Naive thymus-derived CD8-positive, alpha-beta T cell (primary cell): ENCODE data around the gene BBS2. TPM values are rescaled to one million over a fixed set of nuclear protein-coding genes. Genes with fewer than 3 reads are reported as not detected.

Source experiments
- ATAC-seq, 2 donors: fragments of 150-1000 bp; cut with Tn5 transposase in 1 of 2; sonication (Bioruptor Pico), chemical (Tn5 transposase) in 1 of 2; 1 replicate in 1 of 2; 2 replicates in 1 of 2; pipeline ENCODE4 v1.10.0; 2021; ENCODE audit warnings: mild to moderate bottlenecking in 2 of 2, moderate library complexity in 2 of 2
- POLR2A ChIA-PET: fragments of 350-600 bp; sonication (Branson Sonifier 250); formaldehyde crosslinking; loops from one replicate; lab custom pipeline; 2021; ENCODE audit warnings: antibody characterized with exemption; lab: Charles Lee
- DNase-seq, 10 donors: peaks; one replicate each; pipeline versions ENCODE4 v3.0.0 to v3.0.0-alpha.2; 2020 to 2022
- H3K27ac Mint-ChIP-seq, 10 donors: one replicate each; pipeline ENCODE4 v1.8.0; 2020 to 2022; ENCODE audit warnings: mild to moderate bottlenecking in 10 of 10, mixed read lengths in 10 of 10, moderate library complexity in 4 of 10, inconsistent platforms in 1 of 10
- H3K27me3 Mint-ChIP-seq, 5 donors: one replicate each; pipeline ENCODE4 v1.8.0; 2021 to 2022; ENCODE audit warnings: mixed read lengths in 5 of 5
- H3K36me3 Mint-ChIP-seq, 3 donors: one replicate each; pipeline ENCODE4 v1.8.0; 2020 to 2022; ENCODE audit warnings: mixed read lengths in 3 of 3, mild to moderate bottlenecking in 2 of 3, inconsistent platforms in 1 of 3
- H3K4me1 Mint-ChIP-seq, 4 donors: one replicate each; pipeline ENCODE4 v1.8.0; 2021 to 2022; ENCODE audit warnings: mixed read lengths in 4 of 4
- H3K4me3 Mint-ChIP-seq, 10 donors: one replicate each; pipeline ENCODE4 v1.8.0; 2020 to 2022; ENCODE audit warnings: mild to moderate bottlenecking in 10 of 10, mixed read lengths in 10 of 10, moderate library complexity in 6 of 10, inconsistent platforms in 1 of 10
- H3K9me3 Mint-ChIP-seq, 9 donors: one replicate each; pipeline ENCODE4 v1.8.0; 2020 to 2022; ENCODE audit warnings: mixed read lengths in 9 of 9, mild to moderate bottlenecking in 3 of 9, inconsistent platforms in 1 of 9, moderate library complexity in 1 of 9
- polyA plus RNA-seq, 3 donors: library from polyadenylated mRNA; unstranded; fragments of 300-500 nt; fragmentation: Illumina TruSeq; gene quantifications; one replicate each; pipeline ENCODE4 v1.2.3, GENCODE V29; 2021
- total RNA-seq, 8 experiments: library from RNA in 2 of 8; stranded (reverse) in 2 of 8; gene quantifications; one replicate each; pipeline ENCODE4 v1.2.3 and lab custom pipeline; 2021 to 2026

The BBS2 gene
- total and polyA plus RNA-seq, 5 experiments from 2014 or later = 35.7 to 107 (median 37.6) TPM

GRCh38 chr16:56468800-56469199 is 51.0 kb downstream of the BBS2 start:
- Mint-ChIP-seq H3K27ac (peak overlapping the region in 2 of 10 donors; percentile 44 to 67), H3K9me3 (no peaks in the 10 kb centered on the region), H3K27me3 (no peaks in the 10 kb centered on the region), H3K4me3 (no peak overlapping the region), H3K4me1 (peaks cover 0 to 4% (median 2%) of the 10 kb centered on the region in 4 donors), H3K36me3 (peaks cover 7 to 95% (median 41%) of the 10 kb centered on the region in 3 donors)
- POLR2A ChIA-PET = no interaction called here
- DNase-seq = no peak
- ATAC-seq = no peak

GRCh38 chr16:56466344-56466743 is 53.5 kb downstream of the BBS2 start:
- no peak for DNase-seq
- no peaks in the 10 kb centered on the region for H3K9me3 Mint-ChIP-seq
- ATAC-seq = no peak
- peaks cover 0 to 5% (median 3%) of the 10 kb centered on the region in 4 donors for H3K4me1 Mint-ChIP-seq
- no peak overlapping the region for H3K4me3 Mint-ChIP-seq
- no peaks in the 10 kb centered on the region for H3K27me3 Mint-ChIP-seq
- POLR2A ChIA-PET = no interaction called here
- peaks cover 7 to 97% (median 36%) of the 10 kb centered on the region in 3 donors for H3K36me3 Mint-ChIP-seq
- peak overlapping the region in 4 of 10 donors; percentile 22 to 67 (median 56) for H3K27ac Mint-ChIP-seq

GRCh38 chr16:56463153-56463552 is 56.7 kb downstream of the BBS2 start:
- Mint-ChIP-seq H3K4me1 (peaks cover 0 to 7% (median 3%) of the 10 kb centered on the region in 4 donors), H3K9me3 (no peaks in the 10 kb centered on the region), H3K36me3 (peaks cover 0 to 92% (median 27%) of the 10 kb centered on the region in 3 donors), H3K27ac (no peak overlapping the region), H3K27me3 (no peaks in the 10 kb centered on the region), H3K4me3 (no peak overlapping the region)
- POLR2A ChIA-PET = no interaction called here
- ATAC-seq (no peak), DNase-seq (no peak)

GRCh38 chr16:56462064-56462796 is 57.6 kb downstream of the BBS2 start:
- POLR2A ChIA-PET = no interaction called here

GRCh38 chr16:56460101-56460500 is 59.7 kb downstream of the BBS2 start:
- peaks cover 5 to 94% (median 21%) of the 10 kb centered on the region in 3 donors for H3K36me3 Mint-ChIP-seq
- POLR2A ChIA-PET = interaction anchor here (1.4 kb wide), 1 partner anchor 9 kb away, joined by 6 read pairs; the partner anchor contains the start of genes NUDT21 and OGFOD1
- DNase-seq (no peak), ATAC-seq (no peak)
- H3K27ac Mint-ChIP-seq = no peak overlapping the region
- H3K9me3 Mint-ChIP-seq = no peaks in the 10 kb centered on the region
- H3K4me1 Mint-ChIP-seq = peaks cover 0 to 25% (median 8%) of the 10 kb centered on the region in 4 donors
- no peak overlapping the region for H3K4me3 Mint-ChIP-seq
- no peaks in the 10 kb centered on the region for H3K27me3 Mint-ChIP-seq

More at GRCh38 chr16:56462064-56462796, 57.6 kb downstream of the BBS2 start:
- H3K27me3 Mint-ChIP-seq = no peaks in the 10 kb centered on the region
- H3K4me3 Mint-ChIP-seq = no peak overlapping the region
- peaks cover 0 to 11% (median 3%) of the 10 kb centered on the region in 4 donors for H3K4me1 Mint-ChIP-seq
- ATAC-seq (no peak), DNase-seq (no peak)
- no peaks in the 10 kb centered on the region for H3K9me3 Mint-ChIP-seq
- H3K36me3 Mint-ChIP-seq = peaks cover 0 to 92% (median 25%) of the 10 kb centered on the region in 3 donors
- peak overlapping the region in 4 of 10 donors; percentile 2 to 59 (median 32) for H3K27ac Mint-ChIP-seq

- POLR2A ChIA-PET = no interaction called here
- Mint-ChIP-seq H3K27me3 (no peaks in the 10 kb centered on the region), H3K36me3 (peaks cover 9 to 91% (median 20%) of the 10 kb centered on the region in 3 donors), H3K27ac (no peak overlapping the region), H3K4me3 (no peak overlapping the region), H3K9me3 (no peaks in the 10 kb centered on the region), H3K4me1 (peaks cover 7 to 29% (median 11%) of the 10 kb centered on the region in 4 donors)
- DNase-seq (no peak), ATAC-seq (no peak)
Observed at GRCh38 chr16:56457927-56458470, 61.8 kb downstream of the BBS2 start.

- ATAC-seq (peak; percentile 34 to 50), DNase-seq (no peak)
- POLR2A ChIA-PET = interaction anchor here (0.6 to 1.8 kb wide), 12 partner anchors 8 to 276 kb away, joined by 3 to 7 read pairs (median 4); partner anchors contain the start of gene BBS2
- Mint-ChIP-seq H3K4me3 (peak overlapping the region; percentile 89 to 100 (median 99)), H3K9me3 (no peaks in the 10 kb centered on the region), H3K36me3 (peaks cover 9 to 45% (median 15%) of the 10 kb centered on the region in 3 donors), H3K27ac (peak overlapping the region; percentile 95 to 99 (median 97)), H3K4me1 (peaks cover 29 to 76% (median 61%) of the 10 kb centered on the region in 4 donors), H3K27me3 (no peaks in the 10 kb centered on the region)
Observed at GRCh38 chr16:56451753-56452689, 67.8 kb downstream of the BBS2 start.

- Mint-ChIP-seq H3K4me1 (peaks cover 29 to 72% (median 63%) of the 10 kb centered on the region in 4 donors), H3K4me3 (peak within 1 kb of the TSS; percentile 89 to 100 (median 99)), H3K9me3 (no peaks in the 10 kb centered on the region), H3K27ac (peak within 1 kb of the TSS; percentile 95 to 99 (median 97)), H3K36me3 (peaks cover 7 to 43% (median 13%) of the 10 kb centered on the region in 3 donors), H3K27me3 (no peaks in the 10 kb centered on the region)
- POLR2A ChIA-PET = interaction anchor here (0.6 to 1.8 kb wide), 9 partner anchors 9 to 277 kb away, joined by 3 to 7 read pairs (median 4); partner anchors contain the start of gene BBS2
- peak; percentile 82 to 96 (median 91) for DNase-seq
- ATAC-seq = peak; percentile 98
Observed at GRCh38 chr16:56450986-56451752, 68.7 kb downstream of the BBS2 start, which contains the start of the genes NUDT21 and OGFOD1. Gene NUDT21, minus strand, starts transcription at chr16:56451332. Its CDS starts 130 bp downstream, at chr16:56451202. Gene OGFOD1, plus strand, starts transcription at chr16:56451554. Its CDS starts 59 bp downstream, at chr16:56451613.

GRCh38 chr16:56450275-56450985 is 69.4 kb downstream of the BBS2 start:
- no peaks in the 10 kb centered on the region for H3K9me3 Mint-ChIP-seq
- ATAC-seq (no peak), DNase-seq (no peak)
- peaks cover 4 to 43% (median 9%) of the 10 kb centered on the region in 3 donors for H3K36me3 Mint-ChIP-seq
- peak overlapping the region; percentile 95 to 99 (median 97) for H3K27ac Mint-ChIP-seq
- POLR2A ChIA-PET = interaction anchor here (0.9 to 1.8 kb wide), 8 partner anchors 10 to 277 kb away, joined by 3 to 7 read pairs (median 4); partner anchors contain the start of gene BBS2
- peak overlapping the region; percentile 89 to 100 (median 99) for H3K4me3 Mint-ChIP-seq
- H3K4me1 Mint-ChIP-seq = peaks cover 26 to 64% (median 59%) of the 10 kb centered on the region in 4 donors
- no peaks in the 10 kb centered on the region for H3K27me3 Mint-ChIP-seq

- Mint-ChIP-seq H3K36me3 (peaks cover 0 to 41% (median 3%) of the 10 kb centered on the region in 3 donors), H3K4me1 (peaks cover 22 to 56% (median 51%) of the 10 kb centered on the region in 4 donors), H3K27me3 (no peaks in the 10 kb centered on the region), H3K4me3 (peak overlapping the region in 3 of 10 donors; percentile 1 to 40 (median 26)), H3K9me3 (no peaks in the 10 kb centered on the region), H3K27ac (peak overlapping the region in 4 of 10 donors; percentile 25 to 38 (median 30))
- DNase-seq (no peak), ATAC-seq (no peak)
- POLR2A ChIA-PET = no interaction called here
Observed at GRCh38 chr16:56448005-56448404, 71.8 kb downstream of the BBS2 start.

- Mint-ChIP-seq H3K4me3 (no peak overlapping the region), H3K36me3 (peaks cover 0 to 48% (median 3%) of the 10 kb centered on the region in 3 donors), H3K4me1 (peaks cover 19 to 50% (median 47%) of the 10 kb centered on the region in 4 donors), H3K27me3 (no peaks in the 10 kb centered on the region), H3K9me3 (no peaks in the 10 kb centered on the region), H3K27ac (peak overlapping the region in 1 of 10 donors; percentile 19)
- ATAC-seq (no peak), DNase-seq (no peak)
- POLR2A ChIA-PET = no interaction called here
Observed at GRCh38 chr16:56447286-56447685, 72.5 kb downstream of the BBS2 start.
